DOHH2 (cell line): ENCODE measurements around the gene UBE2A.

ENCODE experiments used
- H3F3A ChIP-seq: fragments of 200-600 bp; sonication (generic), shearing (Covaris generic); 2 replicates; pipeline ENCODE4 v1.6.0; 2016; ENCODE audit warnings: antibody characterized with exemption, mild to moderate bottlenecking; ENCODE audit not compliant: control insufficient read depth, insufficient read depth
- H3K27ac ChIP-seq: fragments of 200-600 bp; sonication (generic); 2 replicates; pipeline ENCODE4 v1.5.1; 2014; ENCODE audit warnings: low read depth, mild to moderate bottlenecking, low read length, moderate library complexity
- H3K27me3 ChIP-seq: fragments of 200-600 bp; sonication (generic); 2 replicates; pipeline ENCODE4 v1.6.1; 2014; ENCODE audit warnings: mild to moderate bottlenecking, low read length, mixed read lengths; ENCODE audit not compliant: control insufficient read depth
- H3K36me3 ChIP-seq: fragments of 200-600 bp; sonication (generic); 2 replicates; pipeline ENCODE4 v1.6.1; 2014; ENCODE audit warnings: mild to moderate bottlenecking, low read length, moderate library complexity, mixed read lengths; ENCODE audit not compliant: control insufficient read depth
- H3K4me1 ChIP-seq: fragments of 200-600 bp; sonication (generic); 2 replicates; pipeline ENCODE4 v1.6.1; 2014; ENCODE audit warnings: mild to moderate bottlenecking, low read length, mixed read lengths; ENCODE audit not compliant: control insufficient read depth
- H3K4me2 ChIP-seq: fragments of 200-600 bp; sonication (generic); 2 replicates; pipeline ENCODE4 v1.6.0; 2014; ENCODE audit warnings: mild to moderate bottlenecking, low read length, moderate library complexity
- H3K4me3 ChIP-seq: fragments of 200-600 bp; sonication (generic); 2 replicates; pipeline ENCODE4 v1.5.1; 2014; ENCODE audit warnings: mild to moderate bottlenecking, low read length, mixed read lengths
- H3K79me2 ChIP-seq: fragments of 200-600 bp; sonication (generic); 2 replicates; pipeline ENCODE4 v1.6.1; 2014; ENCODE audit warnings: mild to moderate bottlenecking, low read length, mixed read lengths; ENCODE audit not compliant: control insufficient read depth
- H3K9me2 ChIP-seq: fragments of 200-600 bp; sonication (generic); replicated peaks from 2 replicates; pipeline ENCODE4 v1.6.1; 2014; ENCODE audit warnings: mild to moderate bottlenecking, low read length, mixed read lengths; ENCODE audit not compliant: control insufficient read depth
- H3K9me3 ChIP-seq: fragments of 200-600 bp; sonication (generic); 2 replicates; pipeline ENCODE4 v1.6.1; 2014; ENCODE audit warnings: antibody characterized with exemption, low read length, mixed read lengths; ENCODE audit not compliant: control insufficient read depth, insufficient read depth
- H4K20me1 ChIP-seq: fragments of 200-600 bp; sonication (generic); 2 replicates; pipeline ENCODE4 v1.6.0; 2014; ENCODE audit warnings: low read depth, mild to moderate bottlenecking, antibody characterized with exemption, low read length, moderate library complexity; ENCODE audit not compliant: control insufficient read depth, insufficient read depth
- EZH2phosphoT487 ChIP-seq: fragments of 200-600 bp; sonication (generic); IDR thresholded peaks from 2 replicates; pipeline ENCODE4 v1.6.1; 2017; ENCODE audit warnings: borderline replicate concordance, mild to moderate bottlenecking, antibody characterized with exemption, low read length, moderate library complexity, mixed read lengths
- TF ChIP-seq, protein P1 (sequence below): fragments of 200-600 bp; sonication (generic); IDR thresholded peaks from one replicate; pipeline ENCODE4 v1.5.1; 2014; ENCODE audit warnings: antibody characterized with exemption, mild to moderate bottlenecking, low read depth, low read length; ENCODE audit not compliant: poor library complexity, severe bottlenecking

The UBE2A gene

GRCh38 chrX:119589810-119590209 is 15.4 kb downstream of the UBE2A start:
- peaks cover 12% of the 10 kb centered on the region; the same call in 1 of the 2 replicates for H3K79me2 ChIP-seq
- H3K27ac ChIP-seq: no peak overlapping the region
- H3F3A ChIP-seq: no peaks in the 10 kb centered on the region
- H3K9me2 ChIP-seq: no peaks in the 10 kb centered on the region
- H3K4me3 ChIP-seq: no peak overlapping the region
- no peaks in the 10 kb centered on the region for H3K27me3 ChIP-seq
- H3K4me1 ChIP-seq: no peaks in the 10 kb centered on the region
- TF ChIP-seq, protein P1, sequence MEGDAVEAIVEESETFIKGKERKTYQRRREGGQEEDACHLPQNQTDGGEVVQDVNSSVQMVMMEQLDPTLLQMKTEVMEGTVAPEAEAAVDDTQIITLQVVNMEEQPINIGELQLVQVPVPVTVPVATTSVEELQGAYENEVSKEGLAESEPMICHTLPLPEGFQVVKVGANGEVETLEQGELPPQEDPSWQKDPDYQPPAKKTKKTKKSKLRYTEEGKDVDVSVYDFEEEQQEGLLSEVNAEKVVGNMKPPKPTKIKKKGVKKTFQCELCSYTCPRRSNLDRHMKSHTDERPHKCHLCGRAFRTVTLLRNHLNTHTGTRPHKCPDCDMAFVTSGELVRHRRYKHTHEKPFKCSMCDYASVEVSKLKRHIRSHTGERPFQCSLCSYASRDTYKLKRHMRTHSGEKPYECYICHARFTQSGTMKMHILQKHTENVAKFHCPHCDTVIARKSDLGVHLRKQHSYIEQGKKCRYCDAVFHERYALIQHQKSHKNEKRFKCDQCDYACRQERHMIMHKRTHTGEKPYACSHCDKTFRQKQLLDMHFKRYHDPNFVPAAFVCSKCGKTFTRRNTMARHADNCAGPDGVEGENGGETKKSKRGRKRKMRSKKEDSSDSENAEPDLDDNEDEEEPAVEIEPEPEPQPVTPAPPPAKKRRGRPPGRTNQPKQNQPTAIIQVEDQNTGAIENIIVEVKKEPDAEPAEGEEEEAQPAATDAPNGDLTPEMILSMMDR: no peak
- no peak for TF ChIP-seq EZH2phosphoT487
- H3K36me3 ChIP-seq: peaks cover 60% of the 10 kb centered on the region
- H3K4me2 ChIP-seq: no peak overlapping the region
- H3K9me3 ChIP-seq: no peaks in the 10 kb centered on the region
- no peaks in the 10 kb centered on the region for H4K20me1 ChIP-seq

DNA sequence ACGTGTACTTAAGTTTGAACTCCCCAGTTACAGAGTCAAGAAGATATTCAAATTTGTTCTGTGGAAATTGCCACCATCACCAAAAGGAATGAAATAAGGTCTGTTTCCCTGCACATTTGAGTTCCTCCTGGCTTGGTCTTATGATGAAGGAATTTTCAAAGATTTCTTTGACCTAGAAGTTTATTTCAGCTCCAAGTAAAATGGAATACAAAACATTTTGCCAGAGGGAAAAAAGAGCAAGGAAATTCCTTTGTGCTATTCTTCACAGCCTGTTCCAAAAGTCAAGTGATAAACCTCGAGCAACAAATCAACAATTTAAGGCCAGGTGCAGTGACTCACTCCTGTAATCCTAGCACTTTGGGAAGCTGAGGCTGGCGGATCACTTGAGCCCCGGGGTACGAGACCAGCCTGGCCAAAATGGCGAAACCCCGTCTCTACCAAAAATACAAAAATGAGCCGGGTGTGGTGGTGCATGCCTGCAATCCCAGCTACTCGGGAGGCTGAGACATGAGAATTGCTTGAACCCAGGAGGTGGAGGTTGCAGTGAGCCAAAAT is 28.4 kb downstream of the UBE2A start:
- no peak for TF ChIP-seq EZH2phosphoT487
- TF ChIP-seq, protein P1: no peak
- H3K79me2 ChIP-seq: peaks cover 80% of the 10 kb centered on the region
- H3K4me1 ChIP-seq: peaks cover 30% of the 10 kb centered on the region

GRCh38 chrX:119604766-119605463 is 30.6 kb downstream of the UBE2A start:
- 0 out of 2 replicates have a peak, but pooled peaks cover 4% of the 10 kb centered on the region for H4K20me1 ChIP-seq
- peaks cover 37% of the 10 kb centered on the region for H3K36me3 ChIP-seq
- TF ChIP-seq EZH2phosphoT487: no peak
- TF ChIP-seq, protein P1: no peak
- no peaks in the 10 kb centered on the region for H3K27me3 ChIP-seq
- H3F3A ChIP-seq: no peaks in the 10 kb centered on the region
- H3K4me3 ChIP-seq: peak overlapping the region; percentile 97
- no peaks in the 10 kb centered on the region for H3K9me2 ChIP-seq
- peak overlapping the region; percentile 82 for H3K4me2 ChIP-seq
- peaks cover 63% of the 10 kb centered on the region for H3K79me2 ChIP-seq
- peak overlapping the region; percentile 76; the same call in 1 of the 2 replicates for H3K27ac ChIP-seq
- H3K4me1 ChIP-seq: peaks cover 30% of the 10 kb centered on the region
- H3K9me3 ChIP-seq: no peaks in the 10 kb centered on the region

More for the DNA sequence above, 28.4 kb downstream of the UBE2A start:
- no peaks in the 10 kb centered on the region for H3K9me2 ChIP-seq
- no peak overlapping the region; the same call in 1 of the 2 replicates for H3K4me2 ChIP-seq
- H4K20me1 ChIP-seq: 0 out of 2 replicates have a peak, but pooled peaks cover 4% of the 10 kb centered on the region
- H3F3A ChIP-seq: no peaks in the 10 kb centered on the region
- no peak overlapping the region for H3K27ac ChIP-seq
- peaks cover 37% of the 10 kb centered on the region for H3K36me3 ChIP-seq
- H3K4me3 ChIP-seq: no peak overlapping the region
- no peaks in the 10 kb centered on the region for H3K27me3 ChIP-seq
- H3K9me3 ChIP-seq: no peaks in the 10 kb centered on the region
